Measurements from ENCODE around the gene ISCU.

The ISCU gene

DNA sequence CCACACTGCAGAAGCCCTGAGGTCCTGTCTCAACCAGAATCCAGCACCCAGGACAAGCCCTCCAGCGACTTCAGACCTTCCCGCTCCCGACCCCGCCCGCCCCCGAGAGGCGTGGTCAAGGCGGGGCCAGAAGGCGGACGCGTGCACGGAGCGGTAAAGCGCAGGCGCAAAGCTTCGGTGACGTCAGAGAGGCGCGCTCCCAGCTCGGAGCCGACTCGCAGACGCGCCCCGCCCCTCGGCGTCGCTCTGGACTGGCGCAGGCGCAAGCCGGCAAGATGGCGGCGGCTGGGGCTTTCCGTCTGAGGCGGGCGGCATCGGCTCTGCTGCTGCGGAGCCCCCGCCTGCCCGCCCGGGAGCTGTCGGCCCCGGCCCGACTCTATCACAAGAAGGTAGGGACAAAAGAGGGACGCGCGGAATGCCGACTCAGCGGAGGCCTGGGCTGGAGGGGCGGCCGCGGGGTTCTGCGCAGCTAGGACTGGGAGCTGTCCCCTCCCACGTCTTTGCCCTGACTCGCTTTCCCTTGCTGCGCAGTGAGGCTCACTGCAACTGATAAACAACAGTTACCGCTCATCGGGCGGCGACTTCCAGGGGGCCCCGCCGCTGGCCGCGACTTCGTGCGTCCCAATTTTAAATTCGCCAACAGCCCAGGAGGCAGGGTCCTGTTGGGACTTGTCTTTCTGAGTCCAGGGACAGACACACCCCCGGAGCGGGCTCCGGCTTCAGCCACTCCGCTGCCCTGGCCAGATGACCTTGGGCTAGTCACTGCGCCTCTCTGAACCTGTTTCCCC is at the start of gene ISCU:
ISCU (plus strand) TSS at position 249 of the 788 bp plus-strand sequence; CDS start at position 276, 27 bp downstream.
- TF ChIP-seq GATA3 (IDR thresholded peaks at IDR 0.05; ENCODE audit: low read depth, low read length) = no peak

DNA sequence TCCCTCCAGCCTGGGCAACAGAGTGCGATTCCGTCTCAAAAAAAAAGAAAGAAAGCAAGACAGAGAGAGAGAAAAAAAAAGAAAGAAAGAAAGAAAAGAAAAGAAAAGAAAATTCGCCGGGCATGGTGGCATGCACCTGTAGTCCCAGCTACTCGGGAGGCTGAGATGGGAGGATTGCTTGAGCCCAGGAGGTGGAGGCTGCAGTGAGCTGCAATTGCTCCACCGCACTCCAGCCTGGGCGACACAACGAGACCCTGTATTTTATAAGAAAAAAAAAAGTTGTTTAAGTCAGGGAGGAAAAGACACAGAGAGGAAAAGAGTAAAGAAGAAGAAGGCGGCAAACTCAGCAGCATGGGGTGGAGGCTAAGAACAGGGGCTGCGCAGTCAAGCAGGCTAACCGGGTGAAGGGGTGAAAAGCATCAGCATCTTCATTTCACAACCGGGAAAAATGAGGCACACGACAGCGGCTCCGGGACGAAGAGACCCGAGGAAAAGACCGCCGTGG is 47.9 kb upstream of the ISCU start:
- TF ChIP-seq GATA3 (IDR thresholded peaks at IDR 0.05; ENCODE audit: low read depth, low read length) (no peak), GATA2 (IDR thresholded peaks at IDR 0.05; ENCODE audit: low read depth, low read length) (no peak)

- TF ChIP-seq GATA2 (IDR thresholded peaks at IDR 0.05; ENCODE audit: low read depth, low read length) = no peak
- no peak for TF ChIP-seq GATA3 (IDR thresholded peaks at IDR 0.05; ENCODE audit: low read depth, low read length)
Observed at GRCh38 chr12:108514973-108515814, 47.2 kb upstream of the ISCU start, which contains the start of gene FICD. TSS of gene FICD (plus strand) at chr12:108515277. CDS start at chr12:108516973, 1,696 bp downstream.

GRCh38 chr12:108515916-108516315 is 46.5 kb upstream of the ISCU start:
- TF ChIP-seq GATA2 (IDR thresholded peaks at IDR 0.05; ENCODE audit: low read depth, low read length) = no peak
- TF ChIP-seq GATA3 (IDR thresholded peaks at IDR 0.05; ENCODE audit: low read depth, low read length) = no peak

DNA sequence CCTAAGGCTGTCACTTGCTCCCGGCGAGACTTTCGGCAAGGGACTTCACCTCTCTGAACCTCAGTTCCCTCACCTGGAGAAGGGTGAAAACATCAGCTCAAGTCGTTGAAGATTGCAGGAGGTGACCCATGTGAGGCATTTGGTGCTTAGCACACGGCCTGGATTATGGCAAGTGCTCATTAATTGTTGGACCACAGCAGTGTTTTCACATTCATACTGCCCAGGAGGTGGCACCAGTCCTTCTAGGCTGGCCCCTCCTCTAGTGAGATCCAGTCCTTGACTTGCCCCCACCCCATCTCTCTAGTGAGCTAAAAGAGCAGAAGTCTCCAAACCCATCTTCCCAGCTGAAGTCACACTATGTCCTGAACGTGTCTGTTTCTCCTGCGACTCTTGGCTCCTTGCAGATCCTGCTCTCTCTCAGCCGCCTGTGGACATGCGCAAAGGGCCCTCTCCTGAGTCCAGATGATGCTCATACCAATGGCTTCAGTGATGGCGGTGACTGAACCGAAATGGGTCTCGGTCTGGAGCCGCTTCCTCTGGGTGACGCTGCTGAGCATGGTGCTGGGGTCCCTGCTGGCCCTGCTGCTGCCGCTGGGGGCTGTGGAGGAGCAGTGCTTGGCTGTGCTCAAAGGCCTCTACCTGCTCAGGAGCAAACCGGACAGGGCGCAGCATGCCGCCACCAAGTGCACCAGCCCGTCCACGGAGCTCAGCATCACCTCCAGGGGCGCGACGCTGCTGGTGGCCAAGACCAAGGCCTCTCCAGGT is 45.7 kb upstream of the ISCU start:
- no peak for TF ChIP-seq GATA2 (IDR thresholded peaks at IDR 0.05; ENCODE audit: low read depth, low read length)

DNA sequence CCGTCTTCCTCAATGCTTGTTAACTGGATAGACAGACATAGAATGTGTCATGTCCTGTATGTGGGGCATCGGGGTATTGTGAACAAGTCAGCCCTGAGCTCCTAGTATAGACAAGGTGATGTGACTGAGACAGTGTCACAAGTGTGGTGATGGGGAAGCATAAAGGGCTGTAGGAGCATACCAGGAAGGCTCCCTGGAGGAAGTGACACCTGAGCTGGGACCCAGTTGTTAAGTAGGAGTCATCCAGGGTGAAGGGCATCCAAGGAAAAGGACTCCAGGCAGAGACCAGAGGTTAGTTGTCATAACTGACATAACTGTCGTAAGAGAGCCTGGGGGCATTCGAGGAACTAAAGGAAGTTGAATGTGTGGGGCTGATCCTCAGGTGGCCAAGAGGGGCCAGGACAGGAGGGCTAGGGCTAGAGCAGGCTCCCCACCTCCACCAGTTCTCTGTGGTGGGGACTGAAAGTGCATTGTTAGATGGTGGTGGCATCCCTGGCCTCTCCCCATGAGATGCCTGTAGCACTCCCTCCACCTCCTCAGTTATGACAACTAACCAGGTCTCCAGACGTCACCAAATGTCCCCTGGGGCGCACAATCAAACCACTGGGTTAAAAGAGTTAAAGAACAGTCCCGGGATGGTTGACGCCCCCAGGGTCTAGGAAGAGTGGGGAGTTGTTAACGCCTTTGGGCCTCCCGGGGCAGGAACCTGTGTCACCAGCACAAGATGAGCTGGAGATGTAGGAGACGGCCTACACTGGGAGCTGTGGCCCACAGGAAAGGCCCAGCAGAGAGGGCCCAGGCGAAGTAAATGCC is 44.9 kb upstream of the ISCU start:
- no peak for TF ChIP-seq GATA3 (IDR thresholded peaks at IDR 0.05; ENCODE audit: low read depth, low read length)
- TF ChIP-seq GATA2 (IDR thresholded peaks at IDR 0.05; ENCODE audit: low read depth, low read length) = no peak

- TF ChIP-seq GATA3 (IDR thresholded peaks at IDR 0.05; ENCODE audit: low read depth, low read length) = no peak
- TF ChIP-seq GATA2 (IDR thresholded peaks at IDR 0.05; ENCODE audit: low read depth, low read length) = no peak
Observed at GRCh38 chr12:108518101-108518715, 44.2 kb upstream of the ISCU start.

DNA sequence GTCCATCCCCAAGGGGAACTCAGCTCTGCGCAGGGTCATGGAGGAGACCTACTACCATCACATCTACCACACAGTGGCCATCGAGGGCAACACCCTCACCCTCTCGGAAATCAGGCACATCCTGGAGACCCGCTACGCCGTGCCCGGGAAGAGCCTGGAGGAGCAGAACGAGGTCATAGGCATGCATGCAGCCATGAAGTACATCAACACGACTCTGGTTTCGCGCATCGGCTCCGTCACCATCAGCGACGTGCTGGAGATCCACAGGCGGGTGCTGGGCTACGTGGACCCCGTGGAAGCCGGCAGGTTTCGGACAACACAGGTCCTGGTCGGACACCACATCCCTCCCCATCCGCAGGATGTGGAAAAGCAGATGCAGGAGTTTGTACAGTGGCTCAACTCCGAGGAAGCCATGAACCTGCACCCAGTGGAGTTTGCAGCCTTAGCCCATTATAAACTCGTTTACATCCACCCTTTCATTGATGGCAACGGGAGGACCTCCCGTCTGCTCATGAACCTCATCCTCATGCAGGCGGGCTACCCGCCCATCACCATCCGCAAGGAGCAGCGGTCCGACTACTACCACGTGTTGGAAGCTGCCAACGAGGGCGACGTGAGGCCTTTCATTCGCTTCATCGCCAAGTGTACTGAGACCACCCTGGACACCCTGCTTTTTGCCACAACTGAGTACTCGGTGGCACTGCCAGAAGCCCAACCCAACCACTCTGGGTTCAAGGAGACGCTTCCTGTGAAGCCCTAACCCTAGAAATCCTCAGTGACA is 43.5 kb upstream of the ISCU start:
- TF ChIP-seq GATA2 (IDR thresholded peaks at IDR 0.05; ENCODE audit: low read depth, low read length) (no peak), GATA3 (IDR thresholded peaks at IDR 0.05; ENCODE audit: low read depth, low read length) (no peak)

DNA sequence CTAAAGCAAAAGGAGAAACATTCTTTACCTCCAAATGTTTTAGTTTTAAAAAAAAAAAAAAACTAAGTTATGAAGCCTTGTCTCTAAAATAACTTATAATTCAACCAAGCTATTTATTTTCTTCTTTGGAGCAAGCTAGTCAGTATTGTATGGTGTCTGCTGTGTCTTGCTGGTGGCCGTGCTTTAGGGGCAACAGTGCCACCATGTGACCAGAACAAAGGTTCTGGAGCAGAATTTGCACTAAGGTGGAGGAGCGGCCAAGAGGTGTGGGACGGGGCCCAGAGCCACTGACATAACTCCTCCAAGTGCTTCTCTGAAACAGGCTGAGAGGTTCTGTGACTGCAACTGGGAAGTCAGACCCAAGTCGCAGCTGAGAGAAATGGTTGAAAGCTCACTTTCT is 42.8 kb upstream of the ISCU start:
- TF ChIP-seq GATA2 (IDR thresholded peaks at IDR 0.05; ENCODE audit: low read depth, low read length) = no peak
- no peak for TF ChIP-seq GATA3 (IDR thresholded peaks at IDR 0.05; ENCODE audit: low read depth, low read length)

- TF ChIP-seq GATA3 (IDR thresholded peaks at IDR 0.05; ENCODE audit: low read depth, low read length) (no peak), GATA2 (IDR thresholded peaks at IDR 0.05; ENCODE audit: low read depth, low read length) (no peak)
Observed at GRCh38 chr12:108523365-108523764, 39.0 kb upstream of the ISCU start.

DNA sequence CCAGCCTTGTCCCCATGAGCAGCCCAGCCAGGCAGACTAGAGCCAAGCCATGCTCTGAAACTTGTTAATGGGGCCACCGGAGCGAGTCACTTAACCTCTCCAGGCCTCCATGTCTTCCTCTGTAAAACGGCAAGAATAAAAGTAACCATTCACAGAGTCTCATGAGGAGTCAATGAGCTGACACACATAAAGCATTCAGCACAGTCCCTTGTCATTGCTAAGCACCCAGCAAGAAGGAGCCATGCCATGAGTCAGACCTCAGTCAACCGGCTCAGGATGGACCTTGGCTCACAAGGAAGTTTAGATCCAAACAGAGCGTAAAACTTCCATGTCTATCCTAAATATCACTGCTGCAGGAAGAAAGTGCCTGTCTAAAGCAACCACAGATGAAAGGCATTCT is 36.7 kb upstream of the ISCU start:
- TF ChIP-seq GATA2 (IDR thresholded peaks at IDR 0.05; ENCODE audit: low read depth, low read length) = no peak
- no peak for TF ChIP-seq GATA3 (IDR thresholded peaks at IDR 0.05; ENCODE audit: low read depth, low read length)

DNA sequence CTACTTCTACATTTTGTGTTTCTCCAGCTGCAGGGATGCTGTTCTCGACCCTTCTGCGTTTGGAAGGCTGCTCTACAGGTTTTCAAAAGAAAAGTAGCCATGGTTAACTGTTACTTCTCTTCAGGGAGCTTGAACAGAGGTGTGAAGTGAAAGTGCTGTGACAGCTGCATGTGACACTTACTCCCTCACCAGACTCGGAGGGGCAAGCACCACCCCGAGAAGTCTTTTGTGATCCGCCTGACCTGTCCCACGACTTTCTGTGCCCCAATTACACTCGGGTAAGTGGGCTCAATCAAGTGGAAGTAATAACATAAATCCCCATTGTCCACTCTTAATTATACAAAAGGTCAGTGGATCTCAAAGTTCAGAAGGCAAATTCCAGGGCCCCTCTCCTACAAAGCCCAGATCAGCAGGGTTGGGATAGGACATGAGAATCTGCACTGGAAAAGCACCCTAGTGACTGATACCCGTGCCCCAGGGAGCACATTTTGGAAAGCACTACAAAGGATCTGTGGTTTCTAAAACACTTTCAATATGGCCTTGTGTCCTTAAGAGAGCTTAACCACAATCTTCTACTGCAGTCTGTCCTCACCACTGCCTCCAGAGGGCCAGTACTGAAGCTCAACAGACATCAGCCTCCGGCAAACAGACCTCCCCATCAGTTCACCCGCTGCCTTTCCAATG is 35.8 kb upstream of the ISCU start:
- TF ChIP-seq GATA2 (IDR thresholded peaks at IDR 0.05; ENCODE audit: low read depth, low read length) (no peak), GATA3 (IDR thresholded peaks at IDR 0.05; ENCODE audit: low read depth, low read length) (no peak)
